K562 (cell line): Measurements from ENCODE around the gene CPLX4. TPM values are rescaled to one million over a fixed set of nuclear protein-coding genes. Genes with fewer than 3 reads are reported as not detected.

Experiments
- ATAC-seq: fragments of 200-7000 bp; cut with Tn5 transposase; 3 replicates; pipeline ENCODE4 v1.9.1; 2020; ENCODE audit warnings: moderate library complexity
- BruUV-seq: library from RNA; stranded (reverse); fragments of 400-500 nt; replicated peaks from 2 replicates; lab custom pipeline; 2021; lab: Mats Ljungman, UMichigan
- CTCF ChIA-PET: fragments of 300-600 bp; formaldehyde crosslinking; extraction: SDS; loops from one replicate; lab custom pipeline; 2021; ENCODE audit warnings: low intra/inter-chr PET ratio; lab: Yijun Ruan, JAX
- POLR2A ChIA-PET: fragments of 300-600, 350-650 bp; sonication (Branson Sonifier 250); formaldehyde crosslinking; extraction: SDS; loops from one replicate; lab custom pipeline; 2021; ENCODE audit warnings: antibody characterized with exemption, inconsistent platforms; lab: Yijun Ruan, JAX
- DNase-seq, 4 experiments: peaks; one replicate each; pipeline versions ENCODE4 v3.0.0 to v3.0.0-alpha.2; 2011 to 2018; ENCODE audit warnings: low spot score in 3 of 4, mixed read lengths in 3 of 4; ENCODE audit errors: extremely low read depth in 1 of 4
- FAIRE-seq: peaks from 2 replicates; lab custom pipeline; 2011; peaks lifted over from hg19 to GRCh38; lab: Jason Lieb, UNC
- H2AFZ ChIP-seq: 2 replicates; pipeline ENCODE4 v1.6.0; 2011; ENCODE audit warnings: low read depth, low read length, control low read depth, inconsistent platforms
- H3K27ac ChIP-seq: fragments of 200-600 bp; 3 replicates; pipeline ENCODE4 v1.8.0; 2011; ENCODE audit warnings: low read depth, mild to moderate bottlenecking, control low read depth, inconsistent platforms, low read length, moderate library complexity, mixed read lengths; ENCODE audit errors: extremely low read depth
- H3K27me3 ChIP-seq, 2 experiments: fragments of 300-600 bp in 1 of 2; 2 replicates in 1 of 2; 3 replicates in 1 of 2; pipeline versions ENCODE4 v1.6.0 to v1.8.0; 2011; ENCODE audit warnings: inconsistent platforms in 2 of 2, low read length in 2 of 2, mild to moderate bottlenecking in 1 of 2, mixed read lengths in 1 of 2, moderate library complexity in 1 of 2; ENCODE audit not compliant: control insufficient read depth in 2 of 2, insufficient read depth in 2 of 2
- H3K36me3 ChIP-seq: fragments of 300-600 bp; 3 replicates; pipeline ENCODE4 v1.8.0; 2011; ENCODE audit warnings: mild to moderate bottlenecking, low read length, inconsistent platforms; ENCODE audit not compliant: control insufficient read depth, insufficient read depth
- H3K4me1 ChIP-seq, 2 experiments: fragments of 200-600 bp in 1 of 2; replicated peaks in 1 of 2; 2 replicates in 1 of 2; 3 replicates in 1 of 2; pipeline versions ENCODE4 v1.5.1 to v1.8.0; 2011; ENCODE audit warnings: inconsistent platforms in 2 of 2, low read length in 2 of 2, mild to moderate bottlenecking in 1 of 2, mixed read lengths in 1 of 2, moderate library complexity in 1 of 2; ENCODE audit not compliant: control insufficient read depth in 2 of 2, insufficient read depth in 2 of 2
- H3K4me2 ChIP-seq: 2 replicates; pipeline ENCODE4 v1.6.1; 2011; ENCODE audit warnings: low read length, control low read depth, inconsistent platforms, mixed read lengths; ENCODE audit not compliant: insufficient read depth
- H3K4me3 ChIP-seq: fragments of 200-600 bp; sonication (generic), shearing (Covaris generic); 2 replicates; pipeline ENCODE4 v1.5.1; 2016; ENCODE audit warnings: control low read depth, inconsistent platforms
- H3K79me2 ChIP-seq: fragments of 200-600 bp; 3 replicates; pipeline ENCODE4 v1.8.0; 2011; ENCODE audit warnings: low read length, inconsistent platforms; ENCODE audit not compliant: control insufficient read depth, insufficient read depth
- H3K9ac ChIP-seq, 2 experiments: 2 replicates each; pipeline versions ENCODE4 v1.6.0 to v1.6.1; 2011; ENCODE audit warnings: low read depth in 2 of 2, low read length in 2 of 2, control low read depth in 1 of 2, inconsistent platforms in 1 of 2, mild to moderate bottlenecking in 1 of 2, mixed read lengths in 1 of 2; ENCODE audit not compliant: insufficient read depth in 1 of 2
- H3K9me1 ChIP-seq: one replicate; pipeline ENCODE4 v1.6.0; 2011; ENCODE audit warnings: inconsistent platforms, mild to moderate bottlenecking, low read length, moderate library complexity; ENCODE audit not compliant: control insufficient read depth, insufficient read depth
- H3K9me3 ChIP-seq: replicated peaks from 2 replicates; pipeline ENCODE4 v1.5.1; 2011; ENCODE audit warnings: low read depth, low read length, inconsistent platforms; ENCODE audit not compliant: control insufficient read depth, insufficient read depth
- H4K20me1 ChIP-seq: replicated peaks from 2 replicates; pipeline ENCODE4 v1.6.1; 2011; ENCODE audit warnings: low read length, inconsistent platforms, mixed read lengths; ENCODE audit not compliant: control insufficient read depth, insufficient read depth
- ARNT ChIP-seq, 2 experiments: fragments of 450-650 bp; IDR thresholded peaks; 2 replicates each; pipeline ENCODE4 v1.6.1; 2016; ENCODE audit warnings: mild to moderate bottlenecking in 1 of 2
- BRF1 ChIP-seq: IDR thresholded peaks from 3 replicates; pipeline ENCODE4 v1.6.1; 2011; ENCODE audit warnings: borderline replicate concordance, mild to moderate bottlenecking; ENCODE audit not compliant: insufficient read length; ENCODE audit errors: extremely low read depth
- CC2D1A ChIP-seq: fragments of 450-650 bp; IDR thresholded peaks from 2 replicates; pipeline ENCODE4 v1.6.1; 2017; ENCODE audit warnings: mild to moderate bottlenecking
- CHD2 ChIP-seq: IDR thresholded peaks from 2 replicates; pipeline ENCODE4 v1.6.1; 2011; ENCODE audit warnings: low read depth, low read length
- JUNB ChIP-seq: fragments of 450-650 bp; formaldehyde crosslinking; conservative IDR thresholded peaks from 2 replicates; pipeline ENCODE4 v1.4.0; 2020; ENCODE audit warnings: mild to moderate bottlenecking
- TAF15 ChIP-seq: fragments of 200-400 bp; formaldehyde crosslinking; IDR thresholded peaks from 2 replicates; pipeline ENCODE4 v1.6.1; 2017; ENCODE audit warnings: mild to moderate bottlenecking, low read depth, low read length, moderate library complexity
- TEAD1 ChIP-seq, 2 experiments: fragments of 450-650 bp in 1 of 2; sonication (generic) in 1 of 2; formaldehyde crosslinking; IDR thresholded peaks; 2 replicates each; pipeline versions ENCODE4 v1.4.0 to v1.8.0; 2020 to 2022; ENCODE audit warnings: mild to moderate bottlenecking in 2 of 2, missing genetic modification reagents in 1 of 2
- WGBS: fragments of 100-300 bp; shearing (Covaris generic); methylation state at CpG from one replicate; pipeline ENCODE4 v1.1.6; 2016; ENCODE audit warnings: low coverage, mixed read lengths; ENCODE audit not compliant: insufficient coverage; ENCODE audit errors: missing lambda C conversion rate; 5-methylcytosine and 5-hydroxymethylcytosine counted together
- in situ Hi-C: fragments of 300-500 bp; cut with MboI; formaldehyde crosslinking; loops from 4 replicates; pipeline ENCODE4 v1.15.0; 2018; ENCODE audit warnings: inconsistent platforms, mixed read lengths
- intact Hi-C: fragments of 100-400 bp; cut with micrococcal nuclease; formaldehyde crosslinking; loops from 2 replicates; pipeline ENCODE4 v1.14.2; 2022
- polyA plus RNA-seq, 8 experiments: library from polyadenylated mRNA; depleted of rRNA in 4 of 8; stranded (reverse) in 5 of 8; unstranded in 3 of 8; fragments of >200 nt; fragmentation: Nextera tagmentation in 2 of 8; fragmentation: Illumina TruSeq in 1 of 8; extraction: Ambion mirVana in 2 of 8; extraction: Trizol in 1 of 8; gene quantifications; 2 replicates each; pipeline versions ENCODE4 v1.2.1 to v1.2.3, GENCODE V29; 2011 to 2014; ENCODE audit warnings: inconsistent platforms in 1 of 8, missing spikeins in 1 of 8
- total RNA-seq, 7 experiments: library from RNA; depleted of rRNA in 6 of 7; stranded (reverse); fragments of >200 nt in 6 of 7; fragmentation: Illumina TruSeq in 2 of 7; extraction: Trizol in 2 of 7; gene quantifications; 2 replicates each; pipeline versions ENCODE4 v1.2.1 to v1.2.3, GENCODE V29; 2011 to 2021; ENCODE audit warnings: low replicate concordance in 1 of 7
- TF ChIP-seq, protein P1 (sequence below): fragments of 250-450 bp; sonication (Bioruptor Pico); IDR thresholded peaks from 2 replicates; pipeline ENCODE4 v1.5.0; 2021; ENCODE audit warnings: mild to moderate bottlenecking, borderline replicate concordance
- TF ChIP-seq, protein P2 (sequence below): fragments of 450-650 bp; conservative IDR thresholded peaks from 2 replicates; pipeline ENCODE4 v1.6.1; 2016; ENCODE audit warnings: missing genetic modification characterization, low read depth, mild to moderate bottlenecking, missing compliant biosample characterization, moderate library complexity
- TF ChIP-seq, protein P3 (sequence below): sonication (generic); formaldehyde crosslinking; IDR thresholded peaks from 2 replicates; pipeline ENCODE4 v1.9.0; 2022; ENCODE audit warnings: mild to moderate bottlenecking, missing genetic modification reagents
- TF ChIP-seq, protein P4 (sequence below): sonication (generic); formaldehyde crosslinking; IDR thresholded peaks from 2 replicates; pipeline ENCODE4 v1.8.1; 2023; ENCODE audit warnings: mild to moderate bottlenecking, missing genetic modification reagents
- TF ChIP-seq, protein P5 (sequence below): sonication (generic); formaldehyde crosslinking; IDR thresholded peaks from 2 replicates; pipeline ENCODE4 v1.8.0; 2022; ENCODE audit warnings: mild to moderate bottlenecking, missing genetic modification reagents

CPLX4 gene
- total and polyA plus RNA-seq, 9 of the 15 experiments (the other 6 are each of a cell fraction or from before 2014, with no cell fraction given): not detected

DNA sequence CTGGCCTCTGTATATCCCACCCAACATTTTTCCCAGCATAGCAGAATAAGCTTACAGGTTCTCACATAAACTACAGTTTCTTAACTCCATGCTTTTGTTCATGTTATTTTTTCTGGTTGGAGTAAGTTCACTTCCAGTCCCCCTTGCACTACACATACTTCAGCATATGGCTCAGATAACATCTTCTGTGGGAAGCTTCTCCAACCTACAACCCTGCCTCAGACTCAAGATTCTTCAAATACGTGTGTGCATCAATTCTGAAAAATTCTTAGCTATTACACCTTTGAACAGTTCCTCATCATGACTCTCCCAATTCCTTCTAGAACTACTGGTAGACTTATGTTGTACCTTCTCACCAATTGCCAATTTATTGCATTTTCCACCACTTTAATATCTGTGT is 7.5 kb upstream of the CPLX4 start (continued):
- TF ChIP-seq, protein P1, sequence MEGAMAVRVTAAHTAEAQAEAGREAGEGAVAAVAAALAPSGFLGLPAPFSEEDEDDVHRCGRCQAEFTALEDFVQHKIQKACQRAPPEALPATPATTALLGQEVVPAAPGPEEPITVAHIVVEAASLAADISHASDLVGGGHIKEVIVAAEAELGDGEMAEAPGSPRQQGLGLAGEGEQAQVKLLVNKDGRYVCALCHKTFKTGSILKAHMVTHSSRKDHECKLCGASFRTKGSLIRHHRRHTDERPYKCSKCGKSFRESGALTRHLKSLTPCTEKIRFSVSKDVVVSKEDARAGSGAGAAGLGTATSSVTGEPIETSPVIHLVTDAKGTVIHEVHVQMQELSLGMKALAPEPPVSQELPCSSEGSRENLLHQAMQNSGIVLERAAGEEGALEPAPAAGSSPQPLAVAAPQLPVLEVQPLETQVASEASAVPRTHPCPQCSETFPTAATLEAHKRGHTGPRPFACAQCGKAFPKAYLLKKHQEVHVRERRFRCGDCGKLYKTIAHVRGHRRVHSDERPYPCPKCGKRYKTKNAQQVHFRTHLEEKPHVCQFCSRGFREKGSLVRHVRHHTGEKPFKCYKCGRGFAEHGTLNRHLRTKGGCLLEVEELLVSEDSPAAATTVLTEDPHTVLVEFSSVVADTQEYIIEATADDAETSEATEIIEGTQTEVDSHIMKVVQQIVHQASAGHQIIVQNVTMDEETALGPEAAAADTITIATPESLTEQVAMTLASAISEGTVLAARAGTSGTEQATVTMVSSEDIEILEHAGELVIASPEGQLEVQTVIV: no peak

DNA sequence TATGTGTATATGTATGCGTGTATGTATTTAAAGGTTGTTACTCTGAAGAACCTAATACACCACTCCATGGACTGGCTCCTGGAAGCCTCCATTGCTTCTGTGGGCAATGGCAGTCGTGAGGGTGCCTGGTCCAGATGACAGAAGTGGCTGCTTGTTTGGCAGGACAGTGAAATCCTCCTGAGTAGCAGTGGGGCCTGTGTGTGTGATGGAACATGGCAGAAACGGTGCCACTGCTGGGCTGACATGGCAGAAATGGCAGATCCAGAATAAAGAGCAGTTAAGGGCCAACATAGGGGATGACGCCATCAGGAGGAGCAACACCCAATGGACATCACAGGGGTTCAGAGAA is 6.1 kb upstream of the CPLX4 start:
- no TSS peak for BruUV-seq
- WGBS: 33% methylated on average over 3 of the region's 4 CpGs
- no peaks in the 10 kb centered on the region for H3K4me1 ChIP-seq
- CTCF ChIA-PET: no interaction called here
- H3K4me2 ChIP-seq: no peak overlapping the region
- H3K9ac ChIP-seq: no peak overlapping the region
- DNase-seq (no peak), ATAC-seq (peak; percentile 25; the same call in 2 of the 3 replicates), FAIRE-seq (no peak)
- H3K79me2 ChIP-seq: no peaks in the 10 kb centered on the region
- no peak overlapping the region for H2AFZ ChIP-seq
- H4K20me1 ChIP-seq: no peaks in the 10 kb centered on the region
- peaks cover 0 to 4% of the 10 kb centered on the region in 2 experiments; a peak in 1 of 5 replicates for H3K27me3 ChIP-seq
- no peaks in the 10 kb centered on the region for H3K9me1 ChIP-seq
- no peak overlapping the region for H3K4me3 ChIP-seq
- in situ Hi-C loops (no loop called here), intact Hi-C loops (no loop called here)
- no peaks in the 10 kb centered on the region for H3K9me3 ChIP-seq
- TF ChIP-seq, protein P2, sequence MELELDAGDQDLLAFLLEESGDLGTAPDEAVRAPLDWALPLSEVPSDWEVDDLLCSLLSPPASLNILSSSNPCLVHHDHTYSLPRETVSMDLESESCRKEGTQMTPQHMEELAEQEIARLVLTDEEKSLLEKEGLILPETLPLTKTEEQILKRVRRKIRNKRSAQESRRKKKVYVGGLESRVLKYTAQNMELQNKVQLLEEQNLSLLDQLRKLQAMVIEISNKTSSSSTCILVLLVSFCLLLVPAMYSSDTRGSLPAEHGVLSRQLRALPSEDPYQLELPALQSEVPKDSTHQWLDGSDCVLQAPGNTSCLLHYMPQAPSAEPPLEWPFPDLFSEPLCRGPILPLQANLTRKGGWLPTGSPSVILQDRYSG (tag): no peak
- TF ChIP-seq TAF15 (no peak), CC2D1A (no peak), JUNB (CRISPR knock-in tag) (no peak), CHD2 (no peak), ARNT (IDR thresholded peaks at IDR 0.05) (no peak), TEAD1 (CRISPR knock-in tag; IDR thresholded peaks at IDR 0.05) (no peak), BRF1 (no peak)
- TF ChIP-seq, protein P3, sequence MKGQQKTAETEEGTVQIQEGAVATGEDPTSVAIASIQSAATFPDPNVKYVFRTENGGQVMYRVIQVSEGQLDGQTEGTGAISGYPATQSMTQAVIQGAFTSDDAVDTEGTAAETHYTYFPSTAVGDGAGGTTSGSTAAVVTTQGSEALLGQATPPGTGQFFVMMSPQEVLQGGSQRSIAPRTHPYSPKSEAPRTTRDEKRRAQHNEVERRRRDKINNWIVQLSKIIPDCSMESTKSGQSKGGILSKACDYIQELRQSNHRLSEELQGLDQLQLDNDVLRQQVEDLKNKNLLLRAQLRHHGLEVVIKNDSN (CRISPR knock-in tag): no peak
- TF ChIP-seq, protein P4, sequence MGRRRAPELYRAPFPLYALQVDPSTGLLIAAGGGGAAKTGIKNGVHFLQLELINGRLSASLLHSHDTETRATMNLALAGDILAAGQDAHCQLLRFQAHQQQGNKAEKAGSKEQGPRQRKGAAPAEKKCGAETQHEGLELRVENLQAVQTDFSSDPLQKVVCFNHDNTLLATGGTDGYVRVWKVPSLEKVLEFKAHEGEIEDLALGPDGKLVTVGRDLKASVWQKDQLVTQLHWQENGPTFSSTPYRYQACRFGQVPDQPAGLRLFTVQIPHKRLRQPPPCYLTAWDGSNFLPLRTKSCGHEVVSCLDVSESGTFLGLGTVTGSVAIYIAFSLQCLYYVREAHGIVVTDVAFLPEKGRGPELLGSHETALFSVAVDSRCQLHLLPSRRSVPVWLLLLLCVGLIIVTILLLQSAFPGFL (CRISPR knock-in tag): no peak
- TF ChIP-seq, protein P5, sequence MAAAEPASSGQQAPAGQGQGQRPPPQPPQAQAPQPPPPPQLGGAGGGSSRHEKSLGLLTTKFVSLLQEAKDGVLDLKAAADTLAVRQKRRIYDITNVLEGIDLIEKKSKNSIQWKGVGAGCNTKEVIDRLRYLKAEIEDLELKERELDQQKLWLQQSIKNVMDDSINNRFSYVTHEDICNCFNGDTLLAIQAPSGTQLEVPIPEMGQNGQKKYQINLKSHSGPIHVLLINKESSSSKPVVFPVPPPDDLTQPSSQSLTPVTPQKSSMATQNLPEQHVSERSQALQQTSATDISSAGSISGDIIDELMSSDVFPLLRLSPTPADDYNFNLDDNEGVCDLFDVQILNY (CRISPR knock-in tag): no peak
- H3K36me3 ChIP-seq: peaks cover 20% of the 10 kb centered on the region; the same call in 2 of the 3 replicates
- H3K27ac ChIP-seq: no peak overlapping the region
- POLR2A ChIA-PET: no interaction called here
